SK-N-SH treated with all-trans-retinoic acid at 6 μM for 48 hours (cell line): ENCODE results near the gene BRMS1.

ENCODE experiments used
- ATAC-seq: fragments of 200-7000 bp; cut with Tn5 transposase; 3 replicates; pipeline ENCODE4 v1.9.1; 2020; ENCODE audit warnings: mild to moderate bottlenecking, moderate library complexity
- BACH2 ChIP-seq: fragments of 250-450 bp; sonication (Bioruptor Pico); IDR thresholded peaks from 2 replicates; pipeline ENCODE4 v1.9.0; 2021; ENCODE audit warnings: mild to moderate bottlenecking, borderline replicate concordance
- CSDC2 ChIP-seq: fragments of 250-450 bp; sonication (Bioruptor Pico); IDR thresholded peaks from 2 replicates; pipeline ENCODE4 v1.5.0; 2020; ENCODE audit warnings: mild to moderate bottlenecking, moderate library complexity
- ESRRG ChIP-seq: fragments of 250-450 bp; sonication (Bioruptor Pico); IDR thresholded peaks from 2 replicates; pipeline ENCODE4 v1.6.1; 2021; ENCODE audit warnings: mild to moderate bottlenecking
- GLIS3 ChIP-seq: fragments of 250-450 bp; sonication (Bioruptor Pico); IDR thresholded peaks from 2 replicates; pipeline ENCODE4 v1.5.0; 2020; ENCODE audit warnings: mild to moderate bottlenecking, moderate library complexity
- ISL1 ChIP-seq: fragments of 250-450 bp; sonication (Bioruptor Pico); IDR thresholded peaks from 2 replicates; pipeline ENCODE4 v2.1.2; 2022; ENCODE audit warnings: mild to moderate bottlenecking, moderate library complexity
- OSR1 ChIP-seq: fragments of 250-450 bp; sonication (Bioruptor Pico); IDR thresholded peaks from 2 replicates; pipeline ENCODE4 v1.8.0; 2022; ENCODE audit warnings: moderate library complexity, mild to moderate bottlenecking, inconsistent platforms
- PATZ1 ChIP-seq: fragments of 250-450 bp; sonication (Bioruptor Pico); IDR thresholded peaks from 2 replicates; pipeline ENCODE4 v1.8.0; 2020; ENCODE audit warnings: mild to moderate bottlenecking, moderate library complexity, borderline replicate concordance
- POU6F1 ChIP-seq: fragments of 250-450 bp; sonication (Bioruptor Pico); IDR thresholded peaks from 2 replicates; pipeline ENCODE4 v1.8.0; 2021; ENCODE audit warnings: low read depth, mild to moderate bottlenecking, moderate library complexity, borderline replicate concordance
- PPARA ChIP-seq: fragments of 250-450 bp; sonication (Bioruptor Pico); IDR thresholded peaks from 2 replicates; pipeline ENCODE4 v1.5.0; 2020; ENCODE audit warnings: mild to moderate bottlenecking, borderline replicate concordance
- RARB ChIP-seq: fragments of 250-450 bp; sonication (Bioruptor Pico); IDR thresholded peaks from 2 replicates; pipeline ENCODE4 v1.8.0; 2021; ENCODE audit warnings: mild to moderate bottlenecking, moderate library complexity
- SNAI2 ChIP-seq: fragments of 250-450 bp; sonication (Bioruptor Pico); IDR thresholded peaks from 2 replicates; pipeline ENCODE4 v1.5.0; 2020; ENCODE audit warnings: mild to moderate bottlenecking, moderate library complexity
- TCF4 ChIP-seq: fragments of 250-450 bp; sonication (Bioruptor Pico); IDR thresholded peaks from 2 replicates; pipeline ENCODE4 v1.8.0; 2021; ENCODE audit warnings: mild to moderate bottlenecking, moderate library complexity, borderline replicate concordance
- TOX ChIP-seq: fragments of 250-450 bp; sonication (Bioruptor Pico); IDR thresholded peaks from 2 replicates; pipeline ENCODE4 v1.8.0; 2021; ENCODE audit warnings: mild to moderate bottlenecking, moderate library complexity, borderline replicate concordance
- ZC3H10 ChIP-seq: fragments of 250-450 bp; sonication (Bioruptor Pico); IDR thresholded peaks from 2 replicates; pipeline ENCODE4 v1.5.1; 2021; ENCODE audit warnings: mild to moderate bottlenecking, moderate library complexity
- ZFP3 ChIP-seq: fragments of 250-450 bp; sonication (Bioruptor Pico); IDR thresholded peaks from 2 replicates; pipeline ENCODE4 v1.5.0; 2020; ENCODE audit warnings: mild to moderate bottlenecking, moderate library complexity
- ZFP30 ChIP-seq: fragments of 450-650 bp; formaldehyde crosslinking; IDR thresholded peaks from 2 replicates; pipeline ENCODE4 v1.5.0; 2022; ENCODE audit warnings: mild to moderate bottlenecking, moderate library complexity
- ZNF565 ChIP-seq: fragments of 450-650 bp; formaldehyde crosslinking; conservative IDR thresholded peaks from 2 replicates; pipeline ENCODE4 v1.5.0; 2020; ENCODE audit warnings: low read depth, mild to moderate bottlenecking, moderate library complexity
- ZNF70 ChIP-seq: fragments of 450-650 bp; formaldehyde crosslinking; IDR thresholded peaks from 2 replicates; pipeline ENCODE4 v1.5.0; 2020; ENCODE audit warnings: mild to moderate bottlenecking, moderate library complexity
- ZNF8 ChIP-seq: fragments of 450-650 bp; formaldehyde crosslinking; IDR thresholded peaks from 2 replicates; pipeline ENCODE4 v1.5.0; 2020; ENCODE audit warnings: mild to moderate bottlenecking, moderate library complexity
- TF ChIP-seq, protein P1 (sequence below): fragments of 250-450 bp; sonication (Bioruptor Pico); IDR thresholded peaks from 2 replicates; pipeline ENCODE4 v1.5.0; 2020; ENCODE audit warnings: mild to moderate bottlenecking, moderate library complexity
- TF ChIP-seq, protein P2 (sequence below): fragments of 250-450 bp; sonication (Bioruptor Pico); IDR thresholded peaks from 2 replicates; pipeline ENCODE4 v1.5.1; 2021; ENCODE audit warnings: mild to moderate bottlenecking, moderate library complexity

BRMS1 gene

GRCh38 chr11:66345316-66345649, 379 bp upstream of the BRMS1 start:
- TF ChIP-seq CSDC2 (CRISPR knock-in tag) (no peak), ZNF565 (CRISPR knock-in tag) (no peak), OSR1 (CRISPR knock-in tag) (no peak), TOX (CRISPR knock-in tag) (no peak), ZC3H10 (CRISPR knock-in tag) (no peak), ESRRG (CRISPR knock-in tag) (no peak), GLIS3 (CRISPR knock-in tag) (no peak), ISL1 (CRISPR knock-in tag) (no peak), RARB (CRISPR knock-in tag) (no peak), ZNF8 (no peak), BACH2 (CRISPR knock-in tag) (no peak), TCF4 (CRISPR knock-in tag) (no peak), PPARA (CRISPR knock-in tag) (no peak), PATZ1 (CRISPR knock-in tag) (no peak), ZFP3 (CRISPR knock-in tag) (no peak), ZFP30 (no peak), POU6F1 (CRISPR knock-in tag) (no peak), ZNF70 (CRISPR knock-in tag) (no peak), SNAI2 (CRISPR knock-in tag) (no peak)
- TF ChIP-seq, protein P1, sequence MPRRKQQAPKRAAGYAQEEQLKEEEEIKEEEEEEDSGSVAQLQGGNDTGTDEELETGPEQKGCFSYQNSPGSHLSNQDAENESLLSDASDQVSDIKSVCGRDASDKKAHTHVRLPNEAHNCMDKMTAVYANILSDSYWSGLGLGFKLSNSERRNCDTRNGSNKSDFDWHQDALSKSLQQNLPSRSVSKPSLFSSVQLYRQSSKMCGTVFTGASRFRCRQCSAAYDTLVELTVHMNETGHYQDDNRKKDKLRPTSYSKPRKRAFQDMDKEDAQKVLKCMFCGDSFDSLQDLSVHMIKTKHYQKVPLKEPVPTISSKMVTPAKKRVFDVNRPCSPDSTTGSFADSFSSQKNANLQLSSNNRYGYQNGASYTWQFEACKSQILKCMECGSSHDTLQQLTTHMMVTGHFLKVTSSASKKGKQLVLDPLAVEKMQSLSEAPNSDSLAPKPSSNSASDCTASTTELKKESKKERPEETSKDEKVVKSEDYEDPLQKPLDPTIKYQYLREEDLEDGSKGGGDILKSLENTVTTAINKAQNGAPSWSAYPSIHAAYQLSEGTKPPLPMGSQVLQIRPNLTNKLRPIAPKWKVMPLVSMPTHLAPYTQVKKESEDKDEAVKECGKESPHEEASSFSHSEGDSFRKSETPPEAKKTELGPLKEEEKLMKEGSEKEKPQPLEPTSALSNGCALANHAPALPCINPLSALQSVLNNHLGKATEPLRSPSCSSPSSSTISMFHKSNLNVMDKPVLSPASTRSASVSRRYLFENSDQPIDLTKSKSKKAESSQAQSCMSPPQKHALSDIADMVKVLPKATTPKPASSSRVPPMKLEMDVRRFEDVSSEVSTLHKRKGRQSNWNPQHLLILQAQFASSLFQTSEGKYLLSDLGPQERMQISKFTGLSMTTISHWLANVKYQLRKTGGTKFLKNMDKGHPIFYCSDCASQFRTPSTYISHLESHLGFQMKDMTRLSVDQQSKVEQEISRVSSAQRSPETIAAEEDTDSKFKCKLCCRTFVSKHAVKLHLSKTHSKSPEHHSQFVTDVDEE = no peak
- TF ChIP-seq, all 23 proteins: peak for 0
- ATAC-seq = peak; percentile 9

DNA sequence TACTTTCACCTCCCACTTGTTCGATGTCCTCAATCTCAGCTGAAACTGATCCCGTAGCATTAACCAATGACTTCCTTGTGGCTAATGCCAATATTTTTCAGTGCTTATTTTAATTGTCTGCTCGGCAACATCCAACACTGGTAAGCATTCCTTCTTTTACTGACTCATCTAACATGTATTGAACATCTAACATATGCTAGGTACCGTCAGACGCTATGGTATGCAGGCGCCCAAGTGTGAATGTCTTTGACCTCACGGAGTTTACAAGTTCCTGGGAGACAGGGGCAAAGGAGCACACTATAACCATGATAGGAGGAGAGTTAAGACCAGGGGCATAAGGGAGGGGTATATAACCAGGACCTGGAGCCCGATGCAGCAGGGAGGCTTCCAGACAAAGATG, 1.7 kb downstream of the BRMS1 start:
- ATAC-seq = no peak

More for the DNA sequence above, 1.7 kb downstream of the BRMS1 start:
- TF ChIP-seq PATZ1 (CRISPR knock-in tag) (no peak), OSR1 (CRISPR knock-in tag) (no peak), ZNF70 (CRISPR knock-in tag) (no peak), ZFP30 (no peak), ESRRG (CRISPR knock-in tag) (no peak), ZFP3 (CRISPR knock-in tag) (no peak), RARB (CRISPR knock-in tag) (no peak), ISL1 (CRISPR knock-in tag) (no peak), ZNF565 (CRISPR knock-in tag) (no peak)
- TF ChIP-seq, protein P2, sequence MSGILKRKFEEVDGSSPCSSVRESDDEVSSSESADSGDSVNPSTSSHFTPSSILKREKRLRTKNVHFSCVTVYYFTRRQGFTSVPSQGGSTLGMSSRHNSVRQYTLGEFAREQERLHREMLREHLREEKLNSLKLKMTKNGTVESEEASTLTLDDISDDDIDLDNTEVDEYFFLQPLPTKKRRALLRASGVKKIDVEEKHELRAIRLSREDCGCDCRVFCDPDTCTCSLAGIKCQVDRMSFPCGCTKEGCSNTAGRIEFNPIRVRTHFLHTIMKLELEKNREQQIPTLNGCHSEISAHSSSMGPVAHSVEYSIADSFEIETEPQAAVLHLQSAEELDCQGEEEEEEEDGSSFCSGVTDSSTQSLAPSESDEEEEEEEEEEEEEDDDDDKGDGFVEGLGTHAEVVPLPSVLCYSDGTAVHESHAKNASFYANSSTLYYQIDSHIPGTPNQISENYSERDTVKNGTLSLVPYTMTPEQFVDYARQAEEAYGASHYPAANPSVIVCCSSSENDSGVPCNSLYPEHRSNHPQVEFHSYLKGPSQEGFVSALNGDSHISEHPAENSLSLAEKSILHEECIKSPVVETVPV (CRISPR knock-in tag) = no peak
- TF ChIP-seq, protein P1 = no peak
